Sigmoid colon (tissue), 7 donors: ENCODE measurements around the gene OCRL. TPM values are rescaled to one million over a fixed set of nuclear protein-coding genes. Genes with fewer than 3 reads are reported as not detected.

Source experiments
- DNase-seq: peaks from one replicate; pipeline ENCODE4 v3.0.0-alpha.2; 2019
- H3K27ac ChIP-seq, 4 donors: fragments of 200-600 bp; sonication (generic); one replicate each; pipeline ENCODE4 v1.5.1; 2016 to 2019; ENCODE audit warnings: mild to moderate bottlenecking in 1 of 4
- H3K27me3 ChIP-seq, 3 donors: fragments of 200-600 bp; sonication (generic); one replicate each; pipeline ENCODE4 v1.5.1; 2019; ENCODE audit warnings: mild to moderate bottlenecking in 1 of 3
- H3K36me3 ChIP-seq, 4 donors: fragments of 200-600 bp; sonication (generic); one replicate each; pipeline ENCODE4 v1.5.1; 2016 to 2019
- H3K4me1 ChIP-seq, 4 donors: fragments of 200-600 bp; sonication (generic); one replicate each; pipeline ENCODE4 v1.5.1; 2017 to 2019
- H3K4me3 ChIP-seq, 4 donors: fragments of 200-600 bp; sonication (generic); one replicate each; pipeline ENCODE4 v1.5.1; 2017 to 2019; ENCODE audit warnings: mild to moderate bottlenecking in 2 of 4, moderate library complexity in 1 of 4
- H3K9me3 ChIP-seq, 4 donors: fragments of 200-600 bp in 3 of 4; sonication (generic) in 3 of 4; one replicate each; pipeline versions ENCODE4 v1.5.1 to v1.6.1; 2013 to 2019
- CTCF ChIP-seq, 4 experiments: fragments of 450-650 bp in 3 of 4; fragments of 200-600 bp in 1 of 4; IDR thresholded peaks; one replicate each; pipeline ENCODE4 v1.5.1; 2016 to 2019; ENCODE audit warnings: antibody characterized with exemption in 4 of 4, mild to moderate bottlenecking in 3 of 4, moderate library complexity in 2 of 4
- EP300 ChIP-seq, 4 donors: sonication (generic); formaldehyde crosslinking; IDR thresholded peaks; one replicate each; pipeline ENCODE4 v1.6.1; 2017; ENCODE audit warnings: antibody characterized with exemption in 4 of 4
- POLR2A ChIP-seq, 2 donors: fragments of 450-650 bp; IDR thresholded peaks; one replicate each; pipeline ENCODE4 v1.6.1; 2016; ENCODE audit warnings: antibody characterized with exemption in 2 of 2, mild to moderate bottlenecking in 2 of 2, moderate library complexity in 2 of 2
- POLR2AphosphoS5 ChIP-seq, 4 donors: sonication (generic); formaldehyde crosslinking; IDR thresholded peaks; one replicate each; pipeline ENCODE4 v1.6.1; 2017; ENCODE audit warnings: antibody characterized with exemption in 4 of 4
- WGBS, 2 donors: extraction: QIAGEN DNeasy Blood & Tissue Kit; methylation state at CpG; one replicate each; pipeline ENCODE4 v1.1.7; 2013; 5-methylcytosine and 5-hydroxymethylcytosine counted together
- intact Hi-C: fragments of 100-400 bp; cut with DNase I; formaldehyde crosslinking; loops from one replicate; pipeline ENCODE4 v1.15.1; 2023
- polyA plus RNA-seq, 3 donors: library from polyadenylated mRNA; stranded (reverse); fragments of 200-250 nt; gene quantifications; one replicate each; pipeline ENCODE4 v1.2.3, GENCODE V29; 2013
- total RNA-seq, 4 donors: library from RNA; depleted of rRNA; stranded (reverse); fragments of >200 nt; gene quantifications; one replicate each; pipeline ENCODE4 v1.1.0, GENCODE V29; 2016
- donor health status: healthy with polysubstance abuse.
- donor health status: Bipolar disorder and iron deficiency.
- donor health status: healthy.

The OCRL gene
- total and polyA plus RNA-seq, 7 donors: 12.2 to 24.1 (median 15.1) TPM

GRCh38 chrX:129626026-129626425 is 86.0 kb downstream of the OCRL start:
- 61 to 78% methylated on average over 3 of the region's 3 CpGs for WGBS, 2 donors
- Histone ChIP-seq H3K27me3 (no peaks in the 10 kb centered on the region), H3K4me1 (no peaks in the 10 kb centered on the region), H3K4me3 (no peak overlapping the region), H3K36me3 (no peaks in the 10 kb centered on the region), H3K9me3 (no peaks in the 10 kb centered on the region), H3K27ac (no peak overlapping the region)
- no peak for DNase-seq
- intact Hi-C loops: no loop called here
- TF ChIP-seq EP300 (IDR thresholded peaks at IDR 0.05): no peak
- TF ChIP-seq CTCF (IDR thresholded peaks at IDR 0.05): no peak
- TF ChIP-seq POLR2A (IDR thresholded peaks at IDR 0.05): no peak
- TF ChIP-seq POLR2AphosphoS5 (IDR thresholded peaks at IDR 0.05): no peak

GRCh38 chrX:129629837-129630236 is 89.8 kb downstream of the OCRL start:
- intact Hi-C loops: no loop called here
- DNase-seq: no peak

GRCh38 chrX:129631849-129632248 is 91.8 kb downstream of the OCRL start:
- Histone ChIP-seq H3K9me3 (no peaks in the 10 kb centered on the region), H3K36me3 (no peaks in the 10 kb centered on the region), H3K27ac (no peak overlapping the region), H3K27me3 (no peaks in the 10 kb centered on the region), H3K4me3 (no peak overlapping the region), H3K4me1 (no peaks in the 10 kb centered on the region)
- intact Hi-C loops: no loop called here
- DNase-seq: peak; percentile 11
- WGBS, 2 donors: 91 to 94% methylated on average over 5 of the region's 5 CpGs
- TF ChIP-seq CTCF (IDR thresholded peaks at IDR 0.05): no peak
- TF ChIP-seq POLR2AphosphoS5 (IDR thresholded peaks at IDR 0.05): no peak
- no peak for TF ChIP-seq POLR2A (IDR thresholded peaks at IDR 0.05)
- no peak for TF ChIP-seq EP300 (IDR thresholded peaks at IDR 0.05)

More at GRCh38 chrX:129629837-129630236, 89.8 kb downstream of the OCRL start:
- no peaks in the 10 kb centered on the region for H3K4me1 ChIP-seq
- no peaks in the 10 kb centered on the region for H3K27me3 ChIP-seq
- TF ChIP-seq POLR2A (IDR thresholded peaks at IDR 0.05) (no peak), CTCF (IDR thresholded peaks at IDR 0.05) (no peak), POLR2AphosphoS5 (IDR thresholded peaks at IDR 0.05) (no peak), EP300 (IDR thresholded peaks at IDR 0.05) (no peak)
- WGBS, 2 donors: 79 to 87% methylated on average over 7 of the region's 7 CpGs
- H3K27ac ChIP-seq: no peak overlapping the region
- no peak overlapping the region for H3K4me3 ChIP-seq
- no peaks in the 10 kb centered on the region for H3K36me3 ChIP-seq
- H3K9me3 ChIP-seq: no peaks in the 10 kb centered on the region

GRCh38 chrX:129632443-129632842 is 92.4 kb downstream of the OCRL start:
- WGBS, 2 donors: 75 to 81% methylated on average over 7 of the region's 7 CpGs
- no peak overlapping the region for H3K4me3 ChIP-seq
- intact Hi-C loops: no loop called here
- H3K27ac ChIP-seq: no peak overlapping the region
- H3K27me3 ChIP-seq: no peaks in the 10 kb centered on the region
- no peaks in the 10 kb centered on the region for H3K36me3 ChIP-seq
- no peaks in the 10 kb centered on the region for H3K4me1 ChIP-seq
- TF ChIP-seq POLR2A (IDR thresholded peaks at IDR 0.05) (no peak), POLR2AphosphoS5 (IDR thresholded peaks at IDR 0.05) (no peak), CTCF (IDR thresholded peaks at IDR 0.05) (no peak), EP300 (IDR thresholded peaks at IDR 0.05) (no peak)
- DNase-seq: peak; percentile 46
- no peaks in the 10 kb centered on the region for H3K9me3 ChIP-seq

GRCh38 chrX:129634541-129634940 is 94.5 kb downstream of the OCRL start:
- TF ChIP-seq POLR2AphosphoS5 (IDR thresholded peaks at IDR 0.05) (no peak), POLR2A (IDR thresholded peaks at IDR 0.05) (no peak)
- Histone ChIP-seq H3K4me3 (no peak overlapping the region), H3K4me1 (no peaks in the 10 kb centered on the region), H3K9me3 (no peaks in the 10 kb centered on the region), H3K36me3 (no peaks in the 10 kb centered on the region), H3K27me3 (no peaks in the 10 kb centered on the region), H3K27ac (no peak overlapping the region)
- peak; percentile 44 for DNase-seq
- 83 to 91% methylated on average over 7 of the region's 7 CpGs for WGBS, 2 donors
- intact Hi-C loops: no loop called here
